HG02884 (cell line): Measurements from ENCODE around the gene IGF2R.
A peak's percentile ranks its signal among the peaks of the same experiment; 100 is the strongest.
"Not testable (repeated sequence)": the region's sequence is repeated elsewhere in the genome, so short reads cannot be mapped to it uniquely, and the experiment has no call there.

Experiments used
- ATAC-seq: cut with Tn5 transposase; IDR thresholded peaks from one replicate; pipeline ENCODE4 v1.9.1; 2021; ENCODE audit warnings: mild to moderate bottlenecking, moderate library complexity; ENCODE audit not compliant: unreplicated experiment

The IGF2R gene

GRCh38 chr6:159968295-159969203 lies at the start of gene IGF2R:
TSS of gene IGF2R (plus strand) at chr6:159969082. CDS start at chr6:159969247, 165 bp downstream.
- peak; percentile 75 for ATAC-seq

- ATAC-seq: no peak
These were observed 49.1 kb upstream of the IGF2R start for GRCh38 chr6:159919800-159920199.

- not testable (repeated sequence) for ATAC-seq
These were observed 44.7 kb upstream of the IGF2R start for GRCh38 chr6:159924150-159924549.

GRCh38 chr6:159926542-159927203 lies 42.2 kb upstream of the IGF2R start:
- no peak for ATAC-seq

GRCh38 chr6:159929819-159930218 lies 39.1 kb upstream of the IGF2R start:
- no peak for ATAC-seq

GRCh38 chr6:159931112-159931511 lies 37.8 kb upstream of the IGF2R start:
- ATAC-seq: peak; percentile 94

GRCh38 chr6:159931846-159932245 lies 37.0 kb upstream of the IGF2R start:
- peak; percentile 5 for ATAC-seq

GRCh38 chr6:159933077-159933476 lies 35.8 kb upstream of the IGF2R start:
- ATAC-seq: no peak

- no peak for ATAC-seq
These were observed 34.7 kb upstream of the IGF2R start for GRCh38 chr6:159934181-159934580.

- no peak for ATAC-seq
These were observed 33.8 kb upstream of the IGF2R start for GRCh38 chr6:159935065-159935464.

GRCh38 chr6:159935633-159936032 lies 33.2 kb upstream of the IGF2R start:
- no peak for ATAC-seq

- ATAC-seq: no peak
These were observed 29.3 kb upstream of the IGF2R start for GRCh38 chr6:159939591-159940016.

GRCh38 chr6:159941286-159942113 lies 27.4 kb upstream of the IGF2R start:
- ATAC-seq: peak; percentile 92

GRCh38 chr6:159943101-159943632 lies 25.7 kb upstream of the IGF2R start:
- no peak for ATAC-seq

- no peak for ATAC-seq
These were observed 24.8 kb upstream of the IGF2R start for GRCh38 chr6:159943968-159944598.

GRCh38 chr6:159945801-159946392 lies 23.0 kb upstream of the IGF2R start:
- ATAC-seq: no peak

GRCh38 chr6:159946912-159947311 lies 22.0 kb upstream of the IGF2R start:
- no peak for ATAC-seq

GRCh38 chr6:159948199-159948598 lies 20.7 kb upstream of the IGF2R start:
- ATAC-seq: no peak

GRCh38 chr6:159951772-159952171 lies 17.1 kb upstream of the IGF2R start:
- ATAC-seq: no peak
